K562 (cell line): Measurements from ENCODE around the gene COL15A1. TPM values are rescaled to one million over a fixed set of nuclear protein-coding genes. Genes with fewer than 3 reads are reported as not detected.

Source experiments
- C11orf30 ChIP-seq: fragments of 450-650 bp; IDR thresholded peaks from 2 replicates; pipeline ENCODE4 v1.6.1; 2016; ENCODE audit warnings: low read depth, mild to moderate bottlenecking
- CBFA2T3 ChIP-seq: fragments of 450-650 bp; IDR thresholded peaks from 2 replicates; pipeline ENCODE4 v1.6.1; 2017
- CBX5 ChIP-seq: IDR thresholded peaks from 2 replicates; pipeline ENCODE4 v1.6.1; 2014; ENCODE audit warnings: low read depth, borderline replicate concordance
- CREBBP ChIP-seq: IDR thresholded peaks from one replicate; pipeline ENCODE4 v1.6.1; 2012; ENCODE audit warnings: low read depth, mild to moderate bottlenecking, control low read depth, inconsistent platforms, low read length
- CSDE1 ChIP-seq, 2 experiments: fragments of 450-650 bp; IDR thresholded peaks; 2 replicates each; pipeline ENCODE4 v1.6.1; 2016; ENCODE audit warnings: mild to moderate bottlenecking in 1 of 2
- FOXA3 ChIP-seq, 2 experiments: fragments of 450-650 bp in 1 of 2; sonication (generic) in 1 of 2; formaldehyde crosslinking; IDR thresholded peaks in 1 of 2; conservative IDR thresholded peaks in 1 of 2; 2 replicates each; pipeline versions ENCODE4 v1.4.0 to v1.8.0; 2020 to 2022; ENCODE audit warnings: mild to moderate bottlenecking in 2 of 2, missing genetic modification reagents in 1 of 2
- FOXK2 ChIP-seq, 2 experiments: fragments of 450-650 bp; IDR thresholded peaks in 1 of 2; conservative IDR thresholded peaks in 1 of 2; 2 replicates each; pipeline ENCODE4 v1.6.1; 2016; ENCODE audit warnings: low read depth in 2 of 2, mild to moderate bottlenecking in 1 of 2
- FOXP1 ChIP-seq: sonication (generic); formaldehyde crosslinking; IDR thresholded peaks from 2 replicates; pipeline ENCODE4 v1.8.0; 2022; ENCODE audit warnings: mild to moderate bottlenecking, missing genetic modification reagents
- MED1 ChIP-seq: sonication (generic); formaldehyde crosslinking; IDR thresholded peaks from 2 replicates; pipeline ENCODE4 v1.8.1; 2023; ENCODE audit warnings: missing genetic modification reagents, borderline replicate concordance
- NCOA2 ChIP-seq, 2 experiments: fragments of 450-650 bp; IDR thresholded peaks; 2 replicates each; pipeline ENCODE4 v1.6.1; 2018; ENCODE audit warnings: mild to moderate bottlenecking in 2 of 2, moderate library complexity in 1 of 2; ENCODE audit not compliant: partially characterized antibody in 2 of 2
- PHB2 ChIP-seq: fragments of 450-650 bp; IDR thresholded peaks from 2 replicates; pipeline ENCODE4 v1.6.1; 2017; ENCODE audit warnings: low read depth
- PPARD ChIP-seq: fragments of 250-450 bp; sonication (Bioruptor Pico); IDR thresholded peaks from 2 replicates; pipeline ENCODE4 v1.8.0; 2022; ENCODE audit warnings: inconsistent platforms, mild to moderate bottlenecking, moderate library complexity
- SNIP1 ChIP-seq: fragments of 450-650 bp; IDR thresholded peaks from 2 replicates; pipeline ENCODE4 v1.7.1; 2017; ENCODE audit warnings: low read depth, mild to moderate bottlenecking
- SREBF2 ChIP-seq: sonication (generic); formaldehyde crosslinking; IDR thresholded peaks from 2 replicates; pipeline ENCODE4 v1.4.0; 2020; ENCODE audit warnings: mild to moderate bottlenecking, missing genetic modification reagents
- SRF ChIP-seq, 2 experiments: fragments of 250-450, 450-650 bp in 1 of 2; sonication (Bioruptor Pico) in 1 of 2; sonication (generic) in 1 of 2; formaldehyde crosslinking; IDR thresholded peaks; 2 replicates each; pipeline versions ENCODE4 v1.5.0 to v1.5.1; 2020 to 2022; ENCODE audit warnings: mild to moderate bottlenecking in 1 of 2, missing genetic modification reagents in 1 of 2
- TAF1 ChIP-seq: IDR thresholded peaks from 2 replicates; pipeline ENCODE4 v1.6.1; 2011; ENCODE audit warnings: mild to moderate bottlenecking, low read length, moderate library complexity; ENCODE audit not compliant: insufficient read depth, control insufficient read depth, severe bottlenecking; ENCODE audit errors: extremely low read depth
- U2AF1 ChIP-seq: fragments of 200-400 bp; formaldehyde crosslinking; optimal IDR thresholded peaks from 2 replicates; pipeline ENCODE3; 2017; ENCODE audit warnings: mild to moderate bottlenecking, low read depth, low read length, moderate library complexity
- WHSC1 ChIP-seq: IDR thresholded peaks from one replicate; pipeline ENCODE4 v1.6.1; 2012; ENCODE audit warnings: low read length, control low read depth, inconsistent platforms
- ZC3H11A ChIP-seq: IDR thresholded peaks from 2 replicates; pipeline ENCODE4 v1.6.1; 2012; ENCODE audit warnings: low read depth, low read length, improper control_type of control experiment
- ZNF12 ChIP-seq: sonication (generic); formaldehyde crosslinking; IDR thresholded peaks from 2 replicates; pipeline ENCODE4 v1.4.0; 2020; ENCODE audit warnings: mild to moderate bottlenecking, missing genetic modification reagents
- ZNF146 ChIP-seq: IDR thresholded peaks from one replicate; pipeline ENCODE4 v1.6.1; 2018; ENCODE audit warnings: missing compliant biosample characterization; ENCODE audit not compliant: unreplicated experiment
- ZNF311 ChIP-seq: fragments of 250-450 bp; sonication (Bioruptor Pico); IDR thresholded peaks from 2 replicates; pipeline ENCODE4 v1.4.0; 2020; ENCODE audit warnings: mild to moderate bottlenecking, moderate library complexity
- ZNF395 ChIP-seq: fragments of 200-800 bp; sonication (Bioruptor generic); IDR thresholded peaks from 2 replicates; pipeline ENCODE4 v1.6.1; 2017; ENCODE audit warnings: missing genetic modification characterization, missing compliant biosample characterization
- polyA plus RNA-seq, 8 experiments: library from polyadenylated mRNA; depleted of rRNA in 4 of 8; stranded (reverse) in 5 of 8; unstranded in 3 of 8; fragments of >200 nt; fragmentation: Nextera tagmentation in 2 of 8; fragmentation: Illumina TruSeq in 1 of 8; extraction: Ambion mirVana in 2 of 8; extraction: Trizol in 1 of 8; gene quantifications; 2 replicates each; pipeline versions ENCODE4 v1.2.1 to v1.2.3, GENCODE V29; 2011 to 2014; ENCODE audit warnings: inconsistent platforms in 1 of 8, missing spikeins in 1 of 8
- total RNA-seq, 7 experiments: library from RNA; depleted of rRNA in 6 of 7; stranded (reverse); fragments of >200 nt in 6 of 7; fragmentation: Illumina TruSeq in 2 of 7; extraction: Trizol in 2 of 7; gene quantifications; 2 replicates each; pipeline versions ENCODE4 v1.2.1 to v1.2.3, GENCODE V29; 2011 to 2021; ENCODE audit warnings: low replicate concordance in 1 of 7
- TF ChIP-seq, protein P1 (sequence below), 2 experiments: fragments of 150-350 bp in 1 of 2; IDR thresholded peaks; 2 replicates each; pipeline ENCODE4 v1.6.1; 2012 to 2016; ENCODE audit warnings: low read depth in 2 of 2, low read length in 2 of 2, mild to moderate bottlenecking in 1 of 2, moderate library complexity in 1 of 2
- TF ChIP-seq, protein P2 (sequence below): fragments of 250-450 bp; sonication (Bioruptor Pico); IDR thresholded peaks from 2 replicates; pipeline ENCODE4 v1.8.0; 2021; ENCODE audit warnings: moderate library complexity, mild to moderate bottlenecking, inconsistent platforms

The COL15A1 gene
- total and polyA plus RNA-seq, 9 of the 15 experiments (the other 6 are each of a cell fraction or from before 2014, with no cell fraction given), result 0.46 to 5.1 (median 2.6) TPM

DNA sequence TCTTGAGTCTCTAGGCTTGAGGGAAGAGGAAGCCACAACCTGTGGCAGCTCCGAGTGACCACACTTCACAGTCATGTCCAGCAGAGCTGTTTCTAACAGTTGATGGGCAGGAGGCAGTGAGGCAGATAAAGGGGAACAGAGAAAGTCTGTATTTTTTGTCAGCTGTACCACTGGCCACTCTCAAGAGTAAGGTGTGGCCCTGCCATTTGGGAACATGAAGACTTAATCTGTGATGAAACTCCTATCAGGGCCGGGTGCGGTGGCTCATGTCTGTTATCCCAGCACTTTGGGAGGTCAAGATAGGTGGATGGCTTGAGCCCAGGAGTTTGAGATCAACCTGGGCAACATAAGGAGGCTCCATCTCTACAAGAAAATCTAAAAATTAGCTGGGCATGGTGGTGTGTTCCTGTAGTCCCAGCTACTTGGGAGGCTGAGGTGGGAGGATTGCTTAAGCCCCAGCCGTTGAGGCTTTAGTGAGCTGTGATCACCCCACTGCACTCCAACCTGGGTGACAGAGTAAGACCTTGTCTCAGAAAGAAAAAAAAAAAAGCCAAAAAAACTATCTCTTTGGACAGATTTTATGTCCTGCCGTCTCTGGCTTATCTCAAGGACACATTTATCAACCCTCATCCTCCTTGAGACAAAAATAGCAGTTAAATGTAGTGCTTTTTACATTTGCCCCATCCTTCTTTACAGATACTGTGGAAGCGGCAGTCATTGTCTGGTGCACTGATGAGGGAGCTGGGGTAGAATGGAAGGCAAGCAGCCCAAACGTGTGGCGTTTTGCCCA, 11.9 kb upstream of the COL15A1 start (continued):
- TF ChIP-seq ZNF12 (CRISPR knock-in tag) (no peak), CREBBP (no peak), WHSC1 (no peak), PPARD (no peak), SRF (CRISPR knock-in tag; IDR thresholded peaks at IDR 0.05) (no peak), ZNF146 (CRISPR knock-in tag) (no peak), CSDE1 (IDR thresholded peaks at IDR 0.05) (no peak), SREBF2 (CRISPR knock-in tag) (no peak), FOXK2 (conservative IDR thresholded peaks at IDR 0.05 in 1 of 2, IDR thresholded peaks at IDR 0.05 in 1 of 2; ENCODE audit: low read depth in 2 of 2) (no peak), U2AF1 (no peak), C11orf30 (no peak), CBFA2T3 (peak; percentile 98), CBX5 (no peak), NCOA2 (IDR thresholded peaks at IDR 0.05; ENCODE audit: partially characterized antibody in 2 of 2) (no peak), MED1 (CRISPR knock-in tag) (no peak), FOXA3 (CRISPR knock-in tag; conservative IDR thresholded peaks at IDR 0.05 in 1 of 2, IDR thresholded peaks at IDR 0.05 in 1 of 2) (no peak), ZNF395 (CRISPR knock-in tag) (peak; percentile 74; the same call in 1 of the 2 replicates), ZC3H11A (no peak), PHB2 (peak; percentile 75), FOXP1 (no peak), TAF1 (no peak), SNIP1 (no peak), ZNF311 (no peak)
- TF ChIP-seq, protein P1, sequence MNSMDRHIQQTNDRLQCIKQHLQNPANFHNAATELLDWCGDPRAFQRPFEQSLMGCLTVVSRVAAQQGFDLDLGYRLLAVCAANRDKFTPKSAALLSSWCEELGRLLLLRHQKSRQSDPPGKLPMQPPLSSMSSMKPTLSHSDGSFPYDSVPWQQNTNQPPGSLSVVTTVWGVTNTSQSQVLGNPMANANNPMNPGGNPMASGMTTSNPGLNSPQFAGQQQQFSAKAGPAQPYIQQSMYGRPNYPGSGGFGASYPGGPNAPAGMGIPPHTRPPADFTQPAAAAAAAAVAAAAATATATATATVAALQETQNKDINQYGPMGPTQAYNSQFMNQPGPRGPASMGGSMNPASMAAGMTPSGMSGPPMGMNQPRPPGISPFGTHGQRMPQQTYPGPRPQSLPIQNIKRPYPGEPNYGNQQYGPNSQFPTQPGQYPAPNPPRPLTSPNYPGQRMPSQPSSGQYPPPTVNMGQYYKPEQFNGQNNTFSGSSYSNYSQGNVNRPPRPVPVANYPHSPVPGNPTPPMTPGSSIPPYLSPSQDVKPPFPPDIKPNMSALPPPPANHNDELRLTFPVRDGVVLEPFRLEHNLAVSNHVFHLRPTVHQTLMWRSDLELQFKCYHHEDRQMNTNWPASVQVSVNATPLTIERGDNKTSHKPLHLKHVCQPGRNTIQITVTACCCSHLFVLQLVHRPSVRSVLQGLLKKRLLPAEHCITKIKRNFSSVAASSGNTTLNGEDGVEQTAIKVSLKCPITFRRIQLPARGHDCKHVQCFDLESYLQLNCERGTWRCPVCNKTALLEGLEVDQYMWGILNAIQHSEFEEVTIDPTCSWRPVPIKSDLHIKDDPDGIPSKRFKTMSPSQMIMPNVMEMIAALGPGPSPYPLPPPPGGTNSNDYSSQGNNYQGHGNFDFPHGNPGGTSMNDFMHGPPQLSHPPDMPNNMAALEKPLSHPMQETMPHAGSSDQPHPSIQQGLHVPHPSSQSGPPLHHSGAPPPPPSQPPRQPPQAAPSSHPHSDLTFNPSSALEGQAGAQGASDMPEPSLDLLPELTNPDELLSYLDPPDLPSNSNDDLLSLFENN (IDR thresholded peaks at IDR 0.05; ENCODE audit: low read depth in 2 of 2, low read length in 2 of 2), result no peak; a peak in 1 of 4 replicates
- TF ChIP-seq, protein P2, sequence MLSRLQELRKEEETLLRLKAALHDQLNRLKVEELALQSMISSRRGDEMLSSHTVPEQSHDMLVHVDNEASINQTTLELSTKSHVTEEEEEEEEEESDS (CRISPR knock-in tag), result no peak
